ENCODE data around the gene RHOF.

GRCh38 chr12:121765573-121765972, 27.9 kb downstream of the RHOF start:
- no peak for TF ChIP-seq EZH2 (IDR thresholded peaks at IDR 0.05; ENCODE audit: insufficient read depth, poor library complexity, severe bottlenecking)
- no peak for TF ChIP-seq EZH2phosphoT487 (IDR thresholded peaks at IDR 0.05; ENCODE audit: insufficient read depth, low read depth)
